ENCODE data around the gene MRTO4.

DNA sequence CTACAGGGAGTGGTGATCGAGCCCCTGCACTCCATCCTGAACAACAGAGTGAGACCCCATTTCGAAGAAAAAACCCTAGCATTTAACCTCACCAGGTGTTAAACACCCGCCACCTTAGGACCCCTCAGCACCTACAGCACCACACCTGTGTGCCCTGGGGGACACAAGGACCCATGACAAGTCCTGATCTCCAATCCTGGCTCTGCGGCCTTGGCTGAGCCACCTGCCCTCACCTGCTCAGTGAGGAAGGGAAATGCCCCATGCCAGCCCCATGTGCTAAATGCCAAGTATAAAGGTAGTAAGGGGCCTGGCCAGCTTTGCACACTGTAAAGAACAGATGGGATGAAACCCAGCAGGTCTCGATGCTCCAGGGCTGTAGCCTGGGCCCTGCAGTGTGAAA, 11.1 kb downstream of the MRTO4 start:
- no peak for TF ChIP-seq POLR2A (IDR thresholded peaks at IDR 0.05; ENCODE audit: low read length)
- TF ChIP-seq GATA1 (IDR thresholded peaks at IDR 0.05; ENCODE audit: low read depth, low read length): no peak
